ENCODE data around the gene PRAME.
"Not testable (repeated sequence)": the region's sequence is repeated elsewhere in the genome, so short reads cannot be mapped to it uniquely, and the experiment has no call there.

PRAME gene

DNA sequence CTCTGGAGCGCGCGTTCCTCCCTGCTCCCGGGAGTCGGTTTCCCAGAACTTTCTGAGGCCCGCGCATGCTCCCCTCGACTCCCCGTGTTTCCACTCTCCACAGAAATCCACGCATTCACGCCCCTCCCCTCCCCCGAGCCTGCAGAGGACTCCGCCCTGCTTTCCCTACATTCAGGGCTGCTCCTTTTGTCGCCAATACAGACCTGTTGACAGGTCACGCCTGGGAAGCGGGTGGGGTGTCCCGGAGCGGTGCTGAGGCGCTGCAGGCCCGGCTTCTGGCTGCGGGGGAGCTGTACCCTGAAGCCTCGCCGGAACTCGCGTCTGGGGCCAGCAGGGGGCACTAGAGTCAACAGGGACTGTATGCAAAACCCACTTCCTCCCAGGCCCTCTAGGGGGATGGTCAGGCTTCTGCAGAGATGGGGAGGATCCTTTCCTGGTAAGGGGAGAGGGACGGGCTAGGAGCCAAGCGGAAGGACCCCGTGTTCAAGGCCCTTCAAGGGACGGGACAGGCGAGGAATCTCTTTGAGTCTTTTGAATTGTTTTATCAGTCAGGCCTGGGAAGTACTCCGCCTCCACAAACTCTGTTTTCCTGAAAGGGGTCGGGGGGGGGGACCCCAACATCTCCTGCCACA lies at the start of gene PRAME:
TSS of gene PRAME (minus strand) at position 294 of the 632 bp plus-strand sequence. CDS start 2,433 bp downstream, outside the sequence.
- H3K27ac ChIP-seq: peak within 1 kb of the TSS; percentile 87
- TF ChIP-seq, protein P1, sequence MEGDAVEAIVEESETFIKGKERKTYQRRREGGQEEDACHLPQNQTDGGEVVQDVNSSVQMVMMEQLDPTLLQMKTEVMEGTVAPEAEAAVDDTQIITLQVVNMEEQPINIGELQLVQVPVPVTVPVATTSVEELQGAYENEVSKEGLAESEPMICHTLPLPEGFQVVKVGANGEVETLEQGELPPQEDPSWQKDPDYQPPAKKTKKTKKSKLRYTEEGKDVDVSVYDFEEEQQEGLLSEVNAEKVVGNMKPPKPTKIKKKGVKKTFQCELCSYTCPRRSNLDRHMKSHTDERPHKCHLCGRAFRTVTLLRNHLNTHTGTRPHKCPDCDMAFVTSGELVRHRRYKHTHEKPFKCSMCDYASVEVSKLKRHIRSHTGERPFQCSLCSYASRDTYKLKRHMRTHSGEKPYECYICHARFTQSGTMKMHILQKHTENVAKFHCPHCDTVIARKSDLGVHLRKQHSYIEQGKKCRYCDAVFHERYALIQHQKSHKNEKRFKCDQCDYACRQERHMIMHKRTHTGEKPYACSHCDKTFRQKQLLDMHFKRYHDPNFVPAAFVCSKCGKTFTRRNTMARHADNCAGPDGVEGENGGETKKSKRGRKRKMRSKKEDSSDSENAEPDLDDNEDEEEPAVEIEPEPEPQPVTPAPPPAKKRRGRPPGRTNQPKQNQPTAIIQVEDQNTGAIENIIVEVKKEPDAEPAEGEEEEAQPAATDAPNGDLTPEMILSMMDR (conservative IDR thresholded peaks at IDR 0.05): peak; percentile 99
- TF ChIP-seq ZFX (IDR thresholded peaks at IDR 0.05): peak; percentile 20; the same call in 1 of the 2 replicates

DNA sequence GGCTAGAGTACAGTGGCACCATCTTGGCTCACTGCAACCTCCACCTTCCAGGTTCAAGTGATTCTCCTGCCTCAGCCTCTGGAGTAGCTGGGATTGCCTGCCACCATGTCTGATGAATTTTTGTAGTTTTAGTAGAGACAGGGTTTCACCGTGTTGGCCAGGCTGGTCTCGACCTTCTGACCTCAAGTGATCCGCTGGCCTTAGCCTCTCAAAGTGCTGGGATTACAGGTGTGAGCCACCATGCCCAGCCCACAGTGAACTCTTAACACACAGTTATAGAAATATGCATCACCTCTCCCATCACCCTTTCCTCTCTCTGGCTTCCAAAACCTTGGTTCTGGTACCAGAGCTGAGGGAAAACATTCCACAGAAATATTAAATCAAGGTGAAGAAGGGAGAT lies 49.0 kb upstream of the PRAME start:
- H3K27ac ChIP-seq: not testable (repeated sequence)

DNA sequence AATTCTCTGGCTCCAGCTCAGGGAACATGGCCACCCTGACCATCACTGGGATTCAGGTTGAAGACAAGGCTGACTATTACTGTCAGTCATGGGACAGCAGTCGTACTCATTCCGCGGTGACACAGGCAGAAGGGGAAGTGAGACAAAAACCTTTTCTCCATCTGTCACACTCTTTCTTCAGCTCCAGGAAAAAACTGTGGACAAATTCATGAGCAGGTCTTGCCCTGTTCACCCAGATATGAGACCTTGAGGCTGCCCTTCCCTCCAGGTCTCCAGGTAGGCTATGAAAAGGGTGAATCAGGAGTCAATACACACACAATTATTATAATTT lies 46.0 kb upstream of the PRAME start:
- TF ChIP-seq, protein P1 (conservative IDR thresholded peaks at IDR 0.05): no peak
- TF ChIP-seq ZFX (IDR thresholded peaks at IDR 0.05): no peak
- H3K27ac ChIP-seq: no peak overlapping the region

DNA sequence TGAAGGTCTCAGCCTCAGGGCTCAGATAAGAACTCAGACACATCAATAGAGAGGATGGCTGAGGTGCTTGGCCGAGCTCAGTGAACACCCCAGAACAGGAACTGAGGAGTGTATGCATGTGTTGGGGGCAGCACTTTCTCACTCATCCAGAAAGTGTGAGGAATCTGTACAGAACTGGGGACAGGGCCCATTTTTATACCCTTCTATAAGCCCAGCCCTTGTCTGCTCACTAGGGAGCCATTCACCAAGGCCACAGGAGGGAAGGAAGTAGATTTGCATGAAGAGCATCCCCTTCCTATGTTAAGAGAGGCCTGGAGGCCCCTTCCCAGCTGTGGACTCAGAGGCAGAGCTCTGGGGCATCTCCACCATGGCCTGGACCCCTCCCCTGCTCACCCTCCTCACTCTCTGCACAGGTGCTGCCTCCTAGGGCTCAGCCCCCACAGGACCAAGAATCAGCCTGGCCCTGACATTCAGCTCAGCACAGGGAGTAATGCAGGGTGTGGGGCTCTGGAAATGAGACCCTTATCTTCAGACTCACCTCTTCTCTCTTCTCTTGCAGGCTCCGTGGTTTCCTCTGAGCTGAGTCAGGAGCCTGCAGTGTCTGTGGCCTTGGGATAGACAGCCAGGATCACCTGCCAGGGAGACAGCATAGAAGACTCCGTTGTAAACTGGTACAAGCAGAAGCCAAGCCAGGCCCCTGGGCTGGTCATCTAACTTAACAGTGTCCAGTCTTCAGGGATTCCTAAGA lies 45.4 kb upstream of the PRAME start:
- no peak overlapping the region for H3K27ac ChIP-seq
- TF ChIP-seq ZFX (IDR thresholded peaks at IDR 0.05): no peak
- TF ChIP-seq, protein P1 (conservative IDR thresholded peaks at IDR 0.05): no peak

DNA sequence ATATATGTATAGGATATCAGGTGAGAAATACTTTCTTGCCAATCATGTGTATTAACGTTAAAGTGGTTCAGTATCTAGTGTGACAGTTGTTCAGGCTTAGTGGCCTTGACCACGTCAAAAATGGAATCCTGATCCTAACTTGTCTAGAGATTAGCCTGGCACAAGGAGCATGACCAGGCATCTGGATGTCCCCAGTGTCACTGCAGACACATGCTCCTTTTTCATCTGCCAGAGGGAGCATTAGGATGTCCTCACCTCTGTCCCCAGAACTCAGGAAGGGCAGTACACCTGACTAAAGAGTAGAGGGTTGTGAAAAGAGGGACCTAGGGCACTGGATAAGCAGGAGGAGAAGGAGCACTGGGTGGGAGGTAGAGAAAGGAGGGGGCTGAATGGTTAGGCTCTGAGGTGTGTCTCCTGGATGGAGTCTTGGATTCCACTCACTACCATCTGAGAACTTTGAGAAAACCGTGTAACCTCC lies 44.4 kb upstream of the PRAME start:
- no peak overlapping the region for H3K27ac ChIP-seq
- TF ChIP-seq, protein P1 (conservative IDR thresholded peaks at IDR 0.05): no peak
- no peak for TF ChIP-seq ZFX (IDR thresholded peaks at IDR 0.05)

DNA sequence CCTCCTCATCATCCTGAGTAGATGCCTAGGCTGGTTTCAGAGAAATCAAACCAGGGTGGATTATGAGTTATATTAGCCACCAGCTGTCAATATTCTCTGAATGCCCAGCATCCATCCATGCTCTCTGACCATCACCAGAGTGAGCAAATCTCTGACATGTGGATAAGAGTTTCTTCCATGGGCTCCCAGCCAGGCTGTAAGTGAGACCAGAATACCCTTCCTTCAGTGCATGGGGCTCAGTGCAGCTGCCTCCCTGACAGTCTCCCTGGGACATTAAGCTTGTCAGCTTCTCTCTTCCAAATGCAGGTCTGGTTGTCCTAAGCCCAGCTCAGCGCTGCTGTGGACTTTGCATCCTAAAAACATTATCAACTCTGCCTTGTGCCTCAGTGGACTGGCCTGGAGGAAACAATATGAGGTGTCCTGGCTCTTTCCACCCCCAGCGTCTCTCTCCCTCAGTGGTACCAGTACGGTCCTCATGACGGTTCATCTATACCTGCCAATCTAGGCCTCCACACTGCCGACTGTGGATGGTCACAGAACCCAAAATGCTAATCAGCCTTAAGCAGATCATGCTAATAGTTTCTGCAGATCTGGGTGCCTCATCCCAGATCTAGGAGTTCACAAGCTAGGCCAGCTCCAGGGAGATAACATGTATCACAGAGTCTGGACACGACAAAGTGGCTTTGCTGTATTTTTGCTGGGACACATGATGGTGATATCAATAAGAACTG lies 41.6 kb upstream of the PRAME start:
- H3K27ac ChIP-seq: no peak overlapping the region
- TF ChIP-seq ZFX (IDR thresholded peaks at IDR 0.05): no peak
- TF ChIP-seq, protein P1 (conservative IDR thresholded peaks at IDR 0.05): no peak

GRCh38 chr22:22599248-22599647 lies 40.2 kb upstream of the PRAME start:
- H3K27ac ChIP-seq: no peak overlapping the region
- TF ChIP-seq ZFX (IDR thresholded peaks at IDR 0.05): no peak
- TF ChIP-seq, protein P1 (conservative IDR thresholded peaks at IDR 0.05): no peak
